HG02938 (cell line): ENCODE results near the gene RELN.

Experiments
- ATAC-seq: cut with Tn5 transposase; IDR thresholded peaks from one replicate; pipeline ENCODE4 v1.9.1; 2021; ENCODE audit warnings: mild to moderate bottlenecking, moderate library complexity; ENCODE audit not compliant: unreplicated experiment

RELN gene

GRCh38 chr7:103437623-103438022 lies 551.8 kb downstream of the RELN start:
- ATAC-seq, result no peak

- peak; percentile 61 for ATAC-seq
Measured at GRCh38 chr7:103432712-103433111, 556.7 kb downstream of the RELN start.

GRCh38 chr7:103425177-103425576 lies 564.3 kb downstream of the RELN start:
- ATAC-seq, result no peak

- no peak for ATAC-seq
Measured at GRCh38 chr7:103423467-103424179, 565.8 kb downstream of the RELN start.
